Measurements from ENCODE around the gene SAP130.

DNA sequence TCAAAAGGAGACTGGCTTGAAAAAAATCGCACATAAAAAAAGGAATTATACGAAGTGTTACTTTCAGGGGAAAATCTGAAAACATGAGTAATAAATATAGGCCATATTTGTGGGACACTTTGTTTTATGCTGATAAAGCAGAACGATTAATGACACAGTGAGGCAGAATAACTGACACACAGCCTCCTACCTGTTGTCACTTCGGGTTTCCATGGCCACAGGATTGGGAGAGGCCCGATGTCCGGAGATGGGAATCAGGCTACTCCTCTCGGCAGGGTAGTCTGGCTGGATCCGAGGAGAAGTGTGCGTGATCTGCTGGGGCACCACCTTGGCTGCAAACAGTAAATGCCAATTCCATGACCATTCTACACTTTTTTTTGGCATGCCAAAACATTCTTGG, 31.7 kb downstream of the SAP130 start:
- TF ChIP-seq, protein P1, sequence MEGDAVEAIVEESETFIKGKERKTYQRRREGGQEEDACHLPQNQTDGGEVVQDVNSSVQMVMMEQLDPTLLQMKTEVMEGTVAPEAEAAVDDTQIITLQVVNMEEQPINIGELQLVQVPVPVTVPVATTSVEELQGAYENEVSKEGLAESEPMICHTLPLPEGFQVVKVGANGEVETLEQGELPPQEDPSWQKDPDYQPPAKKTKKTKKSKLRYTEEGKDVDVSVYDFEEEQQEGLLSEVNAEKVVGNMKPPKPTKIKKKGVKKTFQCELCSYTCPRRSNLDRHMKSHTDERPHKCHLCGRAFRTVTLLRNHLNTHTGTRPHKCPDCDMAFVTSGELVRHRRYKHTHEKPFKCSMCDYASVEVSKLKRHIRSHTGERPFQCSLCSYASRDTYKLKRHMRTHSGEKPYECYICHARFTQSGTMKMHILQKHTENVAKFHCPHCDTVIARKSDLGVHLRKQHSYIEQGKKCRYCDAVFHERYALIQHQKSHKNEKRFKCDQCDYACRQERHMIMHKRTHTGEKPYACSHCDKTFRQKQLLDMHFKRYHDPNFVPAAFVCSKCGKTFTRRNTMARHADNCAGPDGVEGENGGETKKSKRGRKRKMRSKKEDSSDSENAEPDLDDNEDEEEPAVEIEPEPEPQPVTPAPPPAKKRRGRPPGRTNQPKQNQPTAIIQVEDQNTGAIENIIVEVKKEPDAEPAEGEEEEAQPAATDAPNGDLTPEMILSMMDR (conservative IDR thresholded peaks at IDR 0.05 in 1 of 2, IDR thresholded peaks at IDR 0.05 in 1 of 2; ENCODE audit: extremely low read depth in 1 of 2, insufficient read depth in 1 of 2, low read depth in 1 of 2, low read length in 2 of 2): no peak
- no peak for TF ChIP-seq EZH2 (IDR thresholded peaks at IDR 0.05; ENCODE audit: borderline replicate concordance, low read length)
